Stimulated activated naive CD8-positive, alpha-beta T cell treated with anti-CD3 and anti-CD28 coated beads, Interleukin-15, amount 100 ng/mL, for 72 hours (primary cell): ENCODE results near the gene VIPR2.
"Not testable (repeated sequence)": the region's sequence is repeated elsewhere in the genome, so short reads cannot be mapped to it uniquely, and the experiment has no call there.

Experiments used
- ATAC-seq: fragments of 150-1000 bp; cut with Tn5 transposase; 2 replicates; pipeline ENCODE4 v1.10.0; 2021; ENCODE audit warnings: mild to moderate bottlenecking, moderate library complexity
- DNase-seq, 2 donors: peaks; one replicate each; pipeline ENCODE4 v3.0.0; 2021 to 2022
- H3K27ac Mint-ChIP-seq, 2 donors: one replicate each; pipeline ENCODE4 v1.8.0; 2022; ENCODE audit warnings: mild to moderate bottlenecking in 2 of 2, mixed read lengths in 2 of 2, moderate library complexity in 2 of 2
- H3K27me3 Mint-ChIP-seq: one replicate; pipeline ENCODE4 v1.8.0; 2022; ENCODE audit warnings: mixed read lengths
- H3K4me1 Mint-ChIP-seq: one replicate; pipeline ENCODE4 v1.8.0; 2022; ENCODE audit warnings: mild to moderate bottlenecking, mixed read lengths
- H3K4me3 Mint-ChIP-seq, 2 donors: one replicate each; pipeline ENCODE4 v1.8.0; 2022; ENCODE audit warnings: mild to moderate bottlenecking in 2 of 2, mixed read lengths in 2 of 2, moderate library complexity in 1 of 2
- H3K9me3 Mint-ChIP-seq, 2 donors: one replicate each; pipeline ENCODE4 v1.8.0; 2022; ENCODE audit warnings: mixed read lengths in 2 of 2

The VIPR2 gene

GRCh38 chr7:159012353-159013069 is 132.2 kb downstream of the VIPR2 start:
- H3K27me3 Mint-ChIP-seq, result peaks cover 19% of the 10 kb centered on the region
- no peaks in the 10 kb centered on the region for H3K9me3 Mint-ChIP-seq
- DNase-seq (no peak), ATAC-seq (no peak)
- H3K4me1 Mint-ChIP-seq, result peaks cover 8% of the 10 kb centered on the region
- H3K4me3 Mint-ChIP-seq, result no peak overlapping the region
- no peak overlapping the region for H3K27ac Mint-ChIP-seq

GRCh38 chr7:159011722-159012022 is 133.0 kb downstream of the VIPR2 start:
- Mint-ChIP-seq H3K4me1 (no peaks in the 10 kb centered on the region), H3K27me3 (peaks cover 19% of the 10 kb centered on the region), H3K27ac (no peak overlapping the region), H3K9me3 (no peaks in the 10 kb centered on the region), H3K4me3 (no peak overlapping the region)
- ATAC-seq (no peak), DNase-seq (no peak)

- H3K4me3 Mint-ChIP-seq, result peak overlapping the region in 1 of 2 donors; percentile 7
- no peak overlapping the region for H3K27ac Mint-ChIP-seq
- H3K4me1 Mint-ChIP-seq, result no peaks in the 10 kb centered on the region
- H3K27me3 Mint-ChIP-seq, result peaks cover 19% of the 10 kb centered on the region
- H3K9me3 Mint-ChIP-seq, result no peaks in the 10 kb centered on the region
- DNase-seq (no peak), ATAC-seq (no peak)
These were observed 133.5 kb downstream of the VIPR2 start for GRCh38 chr7:159010937-159011721.

GRCh38 chr7:159010411-159010810 is 134.3 kb downstream of the VIPR2 start:
- no peak for DNase-seq
- Mint-ChIP-seq H3K27ac (no peak overlapping the region), H3K27me3 (peaks cover 19% of the 10 kb centered on the region), H3K4me3 (no peak overlapping the region), H3K4me1 (no peaks in the 10 kb centered on the region), H3K9me3 (no peaks in the 10 kb centered on the region)
- ATAC-seq, result no peak

- H3K27ac Mint-ChIP-seq, result no peak overlapping the region
- DNase-seq (no peak), ATAC-seq (no peak)
- no peaks in the 10 kb centered on the region for H3K9me3 Mint-ChIP-seq
- H3K4me3 Mint-ChIP-seq, result no peak overlapping the region
- peaks cover 19% of the 10 kb centered on the region for H3K27me3 Mint-ChIP-seq
- H3K4me1 Mint-ChIP-seq, result no peaks in the 10 kb centered on the region
These were observed 134.7 kb downstream of the VIPR2 start for GRCh38 chr7:159009951-159010350.

GRCh38 chr7:159008417-159008816 is 136.2 kb downstream of the VIPR2 start:
- no peak overlapping the region for H3K4me3 Mint-ChIP-seq
- peaks cover 9% of the 10 kb centered on the region for H3K4me1 Mint-ChIP-seq
- ATAC-seq (no peak), DNase-seq (no peak)
- H3K27ac Mint-ChIP-seq, result no peak overlapping the region
- peaks cover 19% of the 10 kb centered on the region for H3K27me3 Mint-ChIP-seq
- no peaks in the 10 kb centered on the region for H3K9me3 Mint-ChIP-seq

- no peak for DNase-seq
- Mint-ChIP-seq H3K27ac (no peak overlapping the region), H3K4me1 (peaks cover 12% of the 10 kb centered on the region), H3K9me3 (no peaks in the 10 kb centered on the region), H3K4me3 (no peak overlapping the region), H3K27me3 (peaks cover 19% of the 10 kb centered on the region)
- ATAC-seq, result no peak
These were observed 136.7 kb downstream of the VIPR2 start for GRCh38 chr7:159007996-159008389.

GRCh38 chr7:159007364-159007995 is 137.2 kb downstream of the VIPR2 start:
- Mint-ChIP-seq H3K27ac (peak overlapping the region in 1 of 2 donors; percentile 83), H3K9me3 (no peaks in the 10 kb centered on the region), H3K4me3 (peak overlapping the region in 1 of 2 donors; percentile 55), H3K4me1 (peaks cover 12% of the 10 kb centered on the region), H3K27me3 (peaks cover 19% of the 10 kb centered on the region)
- peak; percentile 29 for ATAC-seq
- DNase-seq, result no peak

- H3K9me3 Mint-ChIP-seq, result no peaks in the 10 kb centered on the region
- peak overlapping the region in 1 of 2 donors; percentile 15 for H3K27ac Mint-ChIP-seq
- H3K4me1 Mint-ChIP-seq, result peaks cover 12% of the 10 kb centered on the region
- ATAC-seq (no peak), DNase-seq (no peak)
- peak overlapping the region in 1 of 2 donors; percentile 55 for H3K4me3 Mint-ChIP-seq
- H3K27me3 Mint-ChIP-seq, result peaks cover 19% of the 10 kb centered on the region
These were observed 138.0 kb downstream of the VIPR2 start for GRCh38 chr7:159006610-159007130.

GRCh38 chr7:159006022-159006609 is 138.6 kb downstream of the VIPR2 start:
- H3K4me3 Mint-ChIP-seq, DNase-seq, ATAC-seq, H3K9me3 Mint-ChIP-seq, H3K27ac Mint-ChIP-seq: not testable (repeated sequence)
- H3K27me3 Mint-ChIP-seq, result peaks cover 13% of the 10 kb centered on the region
- peaks cover 12% of the 10 kb centered on the region for H3K4me1 Mint-ChIP-seq

- Mint-ChIP-seq H3K9me3 (no peaks in the 10 kb centered on the region), H3K4me3 (no peak overlapping the region), H3K27ac (no peak overlapping the region), H3K27me3 (peaks cover 8% of the 10 kb centered on the region), H3K4me1 (peaks cover 12% of the 10 kb centered on the region)
- ATAC-seq (no peak), DNase-seq (no peak)
These were observed 139.0 kb downstream of the VIPR2 start for GRCh38 chr7:159005618-159006017.

- H3K4me3 Mint-ChIP-seq, result peak overlapping the region in 1 of 2 donors; percentile 28
- ATAC-seq (peak; percentile 90), DNase-seq (peak in 1 of 2 donors; percentile 54)
- H3K4me1 Mint-ChIP-seq, result peaks cover 12% of the 10 kb centered on the region
- peaks cover 9% of the 10 kb centered on the region for H3K27me3 Mint-ChIP-seq
- no peaks in the 10 kb centered on the region for H3K9me3 Mint-ChIP-seq
- H3K27ac Mint-ChIP-seq, result peak overlapping the region; percentile 27 to 47
These were observed 140.3 kb downstream of the VIPR2 start for GRCh38 chr7:159004411-159004810.

- DNase-seq (no peak), ATAC-seq (no peak)
- no peak overlapping the region for H3K27ac Mint-ChIP-seq
- no peak overlapping the region for H3K4me3 Mint-ChIP-seq
- H3K27me3 Mint-ChIP-seq, result peaks cover 25% of the 10 kb centered on the region
- H3K9me3 Mint-ChIP-seq, result no peaks in the 10 kb centered on the region
- H3K4me1 Mint-ChIP-seq, result peaks cover 12% of the 10 kb centered on the region
These were observed 142.9 kb downstream of the VIPR2 start for GRCh38 chr7:159001811-159002210.

- Mint-ChIP-seq H3K27ac (peak overlapping the region in 1 of 2 donors; percentile 67), H3K27me3 (peaks cover 30% of the 10 kb centered on the region), H3K4me1 (peaks cover 12% of the 10 kb centered on the region), H3K9me3 (no peaks in the 10 kb centered on the region), H3K4me3 (no peak overlapping the region)
- ATAC-seq, result no peak
- DNase-seq, result no peak
These were observed 143.7 kb downstream of the VIPR2 start for GRCh38 chr7:159000859-159001435.

- Mint-ChIP-seq H3K27ac (no peak overlapping the region), H3K4me3 (no peak overlapping the region), H3K27me3 (peaks cover 39% of the 10 kb centered on the region), H3K9me3 (peaks cover 0 to 2% of the 10 kb centered on the region in 2 donors), H3K4me1 (peaks cover 12% of the 10 kb centered on the region)
- DNase-seq, result no peak
- ATAC-seq, result no peak
These were observed 144.6 kb downstream of the VIPR2 start for GRCh38 chr7:159000070-159000469.
